ENCODE data around the gene WDR33. TPM values are rescaled to one million over a fixed set of nuclear protein-coding genes. Genes with fewer than 3 reads are reported as not detected.

Gene WDR33
- total RNA-seq, 4 donors from 2014 or later = 41.3 to 51.6 (median 45.1) TPM

DNA sequence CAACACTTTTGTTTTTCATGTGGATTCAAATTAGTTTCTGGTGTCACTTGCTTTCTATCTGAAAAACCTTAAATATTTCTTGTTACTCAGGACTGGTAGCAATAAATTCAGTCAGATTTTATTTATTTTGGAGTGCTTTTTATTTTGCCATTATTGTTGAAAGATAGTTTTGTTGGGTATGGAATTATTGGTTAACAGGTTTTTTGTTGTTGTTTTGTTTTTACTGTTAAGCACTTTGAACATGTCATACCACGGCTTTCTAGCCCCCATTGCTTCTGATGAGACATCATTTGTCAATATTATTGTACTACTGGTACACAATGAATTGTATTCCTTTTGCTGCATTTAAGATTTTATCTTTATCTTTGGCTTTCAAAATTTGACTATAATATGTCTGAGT lies 122.6 kb downstream of the WDR33 start:
- Histone ChIP-seq H3K9me3 (peaks cover 0 to 5% (median 2%) of the 10 kb centered on the region in 4 donors), H3K4me3 (no peak overlapping the region), H3K4me1 (no peaks in the 10 kb centered on the region), H3K36me3 (no peaks in the 10 kb centered on the region), H3K27ac (no peak overlapping the region), H3K27me3 (no peaks in the 10 kb centered on the region)
- TF ChIP-seq, protein P1, sequence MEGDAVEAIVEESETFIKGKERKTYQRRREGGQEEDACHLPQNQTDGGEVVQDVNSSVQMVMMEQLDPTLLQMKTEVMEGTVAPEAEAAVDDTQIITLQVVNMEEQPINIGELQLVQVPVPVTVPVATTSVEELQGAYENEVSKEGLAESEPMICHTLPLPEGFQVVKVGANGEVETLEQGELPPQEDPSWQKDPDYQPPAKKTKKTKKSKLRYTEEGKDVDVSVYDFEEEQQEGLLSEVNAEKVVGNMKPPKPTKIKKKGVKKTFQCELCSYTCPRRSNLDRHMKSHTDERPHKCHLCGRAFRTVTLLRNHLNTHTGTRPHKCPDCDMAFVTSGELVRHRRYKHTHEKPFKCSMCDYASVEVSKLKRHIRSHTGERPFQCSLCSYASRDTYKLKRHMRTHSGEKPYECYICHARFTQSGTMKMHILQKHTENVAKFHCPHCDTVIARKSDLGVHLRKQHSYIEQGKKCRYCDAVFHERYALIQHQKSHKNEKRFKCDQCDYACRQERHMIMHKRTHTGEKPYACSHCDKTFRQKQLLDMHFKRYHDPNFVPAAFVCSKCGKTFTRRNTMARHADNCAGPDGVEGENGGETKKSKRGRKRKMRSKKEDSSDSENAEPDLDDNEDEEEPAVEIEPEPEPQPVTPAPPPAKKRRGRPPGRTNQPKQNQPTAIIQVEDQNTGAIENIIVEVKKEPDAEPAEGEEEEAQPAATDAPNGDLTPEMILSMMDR (IDR thresholded peaks at IDR 0.05) = no peak
- no peak for TF ChIP-seq POLR2A (IDR thresholded peaks at IDR 0.05)
- DNase-seq = no peak

DNA sequence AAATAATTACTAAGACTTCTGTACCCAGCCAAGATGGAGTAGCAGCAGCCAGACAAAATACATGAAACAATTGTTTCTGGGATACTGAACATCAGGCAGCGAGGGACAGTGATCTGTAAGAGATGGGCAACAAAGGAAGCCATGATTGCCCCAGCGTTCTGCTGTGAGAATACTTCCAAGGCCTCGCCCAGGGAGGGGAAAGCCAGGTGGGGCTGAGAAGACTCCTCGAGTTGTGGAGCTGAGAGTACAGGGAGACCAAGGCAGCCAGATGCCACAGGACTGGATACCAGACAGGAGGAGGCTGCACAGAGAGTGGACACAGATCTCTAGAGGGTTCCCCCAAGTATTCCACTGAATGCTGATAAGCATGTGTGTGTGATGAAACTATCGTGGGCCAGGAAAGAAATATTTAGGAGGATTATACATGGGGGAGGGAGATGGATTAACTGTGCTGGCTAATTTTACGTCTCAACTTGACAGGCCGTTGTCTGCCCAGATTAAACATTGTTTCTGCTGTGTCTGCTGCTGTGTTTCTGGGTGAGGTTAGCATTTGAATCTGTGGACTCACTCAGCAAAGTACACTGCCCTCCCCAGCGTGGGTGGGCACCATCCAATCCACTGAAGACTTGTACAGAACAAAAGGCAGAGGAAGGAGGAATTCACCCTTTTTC lies 125.4 kb downstream of the WDR33 start:
- peaks cover 0 to 20% (median 0%) of the 10 kb centered on the region in 4 donors for H3K4me1 ChIP-seq
- no peak overlapping the region for H3K27ac ChIP-seq

DNA sequence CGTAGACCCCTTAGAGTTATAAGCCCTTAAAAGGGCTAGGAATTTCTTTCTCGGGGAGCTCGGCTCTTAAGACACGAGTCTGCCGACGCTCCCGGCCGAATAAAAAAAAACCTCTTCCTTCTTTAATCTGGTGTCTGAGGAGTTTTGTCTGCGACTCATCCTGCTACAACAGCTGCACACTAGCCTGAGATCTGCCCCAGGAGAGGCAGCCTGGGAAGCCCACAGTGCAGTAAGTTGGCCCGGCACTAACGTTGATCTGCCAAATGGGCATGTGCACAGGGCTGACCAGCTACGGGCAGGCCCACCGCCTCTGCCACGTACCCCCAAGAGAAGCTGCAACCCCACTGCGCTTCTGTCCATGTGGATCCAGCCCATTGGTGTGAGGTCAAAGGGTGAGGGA lies 127.2 kb downstream of the WDR33 start:
- DNase-seq = no peak
- Histone ChIP-seq H3K27ac (no peak overlapping the region), H3K9me3 (no peaks in the 10 kb centered on the region), H3K4me3 (no peak overlapping the region), H3K4me1 (peaks cover 0 to 20% (median 0%) of the 10 kb centered on the region in 4 donors), H3K27me3 (no peaks in the 10 kb centered on the region), H3K36me3 (no peaks in the 10 kb centered on the region)
- no peak for TF ChIP-seq POLR2A (IDR thresholded peaks at IDR 0.05)
- TF ChIP-seq, protein P1 (IDR thresholded peaks at IDR 0.05) = no peak

More for the DNA sequence above, 125.4 kb downstream of the WDR33 start:
- TF ChIP-seq, protein P1 (IDR thresholded peaks at IDR 0.05) = no peak
- TF ChIP-seq POLR2A (IDR thresholded peaks at IDR 0.05) = no peak
- Histone ChIP-seq H3K27me3 (no peaks in the 10 kb centered on the region), H3K36me3 (no peaks in the 10 kb centered on the region), H3K4me3 (no peak overlapping the region), H3K9me3 (peaks cover 0 to 3% (median under 1%) of the 10 kb centered on the region in 4 donors)
- no peak for DNase-seq

DNA sequence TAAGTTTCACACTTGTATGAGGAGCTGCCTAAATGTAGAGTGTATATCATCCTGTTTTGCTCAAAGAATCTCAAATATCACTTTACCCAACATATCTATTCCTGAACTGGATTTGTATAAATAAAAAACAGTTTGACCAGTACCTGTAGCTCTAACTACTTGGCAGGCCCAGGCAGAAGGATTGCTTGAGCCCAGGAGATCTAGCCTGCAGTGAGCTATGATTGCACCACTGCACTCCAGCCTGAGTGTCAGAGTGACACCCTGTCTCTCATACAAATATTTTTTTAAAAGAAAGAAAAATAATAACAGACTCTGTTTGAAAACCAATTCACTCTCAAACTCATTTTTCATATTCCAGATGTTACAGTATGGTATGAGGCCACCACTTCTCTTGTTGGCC lies 127.9 kb downstream of the WDR33 start:
- DNase-seq = no peak
- no peaks in the 10 kb centered on the region for H3K9me3 ChIP-seq
- TF ChIP-seq, protein P1 (IDR thresholded peaks at IDR 0.05) = no peak
- no peak for TF ChIP-seq POLR2A (IDR thresholded peaks at IDR 0.05)
- no peaks in the 10 kb centered on the region for H3K36me3 ChIP-seq
- no peak overlapping the region for H3K4me3 ChIP-seq
- no peaks in the 10 kb centered on the region for H3K27me3 ChIP-seq
- peaks cover 0 to 20% (median 0%) of the 10 kb centered on the region in 4 donors for H3K4me1 ChIP-seq
- H3K27ac ChIP-seq = no peak overlapping the region

DNA sequence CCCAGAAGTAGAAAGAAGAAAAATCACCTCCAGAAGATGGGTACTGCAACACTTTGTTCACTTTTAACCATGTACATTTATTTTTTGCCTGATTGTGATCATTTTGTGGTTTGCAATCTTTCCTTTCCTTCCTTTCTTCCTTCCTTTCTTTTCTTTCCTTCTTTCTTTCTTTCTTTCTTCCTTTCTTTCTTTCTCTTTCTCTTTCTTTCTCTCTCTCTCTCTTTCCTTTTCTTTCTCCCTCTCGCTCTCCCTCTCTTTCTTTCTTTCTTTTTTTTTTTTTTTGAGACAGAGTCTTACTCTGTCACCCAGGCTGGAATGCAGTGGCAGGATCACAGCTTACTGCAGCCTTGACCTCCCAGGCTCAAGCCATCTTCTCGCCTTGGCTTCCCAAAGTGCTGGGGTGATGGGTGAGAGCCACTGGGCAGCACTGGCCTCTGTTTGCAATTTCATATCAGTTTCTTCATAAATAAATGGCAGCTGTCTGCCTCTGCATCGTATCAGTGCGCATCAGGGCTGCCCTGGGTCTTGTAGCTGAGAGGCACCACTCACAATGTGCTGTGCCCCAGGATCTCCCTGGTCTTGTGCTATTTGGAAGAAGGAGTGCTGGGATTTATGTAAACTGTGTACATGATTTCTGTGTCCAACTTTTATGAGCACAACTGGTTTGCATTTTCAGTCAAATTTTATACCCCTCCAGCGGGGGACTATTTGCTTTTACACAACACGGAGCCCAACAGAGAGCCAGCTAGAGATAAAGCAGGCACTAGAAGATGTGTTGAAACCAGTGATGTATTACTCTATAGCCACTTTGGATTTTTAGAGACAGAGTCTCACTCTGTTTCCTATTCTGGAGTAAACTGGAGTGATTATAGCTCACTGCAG lies 128.8 kb downstream of the WDR33 start:
- Histone ChIP-seq H3K4me1 (peaks cover 0 to 20% (median 0%) of the 10 kb centered on the region in 4 donors), H3K9me3 (no peaks in the 10 kb centered on the region), H3K27me3 (no peaks in the 10 kb centered on the region), H3K36me3 (no peaks in the 10 kb centered on the region), H3K4me3 (no peak overlapping the region), H3K27ac (peak overlapping the region in 1 of 4 donors; percentile 28)
- TF ChIP-seq, protein P1 (IDR thresholded peaks at IDR 0.05) = no peak
- no peak for DNase-seq
